HG03103 (cell line): ENCODE data around the gene PCDHA6.
"Not testable (repeated sequence)": the region's sequence is repeated elsewhere in the genome, so short reads cannot be mapped to it uniquely, and the experiment has no call there.

Source experiments
- ATAC-seq: cut with Tn5 transposase; IDR thresholded peaks from one replicate; pipeline ENCODE4 v1.9.1; 2021; ENCODE audit warnings: low read depth; ENCODE audit not compliant: unreplicated experiment

Gene PCDHA6

GRCh38 chr5:140857177-140857986 lies 29.6 kb downstream of the PCDHA6 start:
- no peak for ATAC-seq

GRCh38 chr5:140857987-140858240 lies 30.2 kb downstream of the PCDHA6 start:
- no peak for ATAC-seq

GRCh38 chr5:140862441-140863295 lies 34.9 kb downstream of the PCDHA6 start:
- ATAC-seq = no peak

- ATAC-seq = no peak
Observed at GRCh38 chr5:140868721-140869554, 41.2 kb downstream of the PCDHA6 start, which contains the start of gene PCDHA11. PCDHA11 (plus strand) TSS chr5:140868957; CDS start chr5:140869104, 147 bp downstream.

- no peak for ATAC-seq
Observed at GRCh38 chr5:140869555-140869886, 41.8 kb downstream of the PCDHA6 start.

- ATAC-seq = no peak
Observed at GRCh38 chr5:140870221-140871201, 42.8 kb downstream of the PCDHA6 start.

GRCh38 chr5:140875085-140876065 lies 47.6 kb downstream of the PCDHA6 start, which contains the start of gene PCDHA12:
PCDHA12 (plus strand) TSS chr5:140875308; CDS start chr5:140875473, 165 bp downstream.
- no peak for ATAC-seq

- not testable (repeated sequence) for ATAC-seq
Observed at GRCh38 chr5:140876541-140877261, 48.9 kb downstream of the PCDHA6 start.

- no peak for ATAC-seq
Observed at GRCh38 chr5:140877262-140877581, 49.5 kb downstream of the PCDHA6 start.
